NK-92 (cell line): ENCODE results near the gene DDX49.
"Not testable (repeated sequence)": the region's sequence is repeated elsewhere in the genome, so short reads cannot be mapped to it uniquely, and the experiment has no call there.

Source experiments
- DNase-seq: peaks from one replicate; lab custom pipeline; 2025; ENCODE audit not compliant: unreplicated experiment; lab: John Stamatoyannopoulos, UW

The DDX49 gene

GRCh38 chr19:18908917-18909619 is 10.4 kb upstream of the DDX49 start:
- DNase-seq = no peak

- no peak for DNase-seq
Observed at GRCh38 chr19:18910010-18910409, 9.5 kb upstream of the DDX49 start.

GRCh38 chr19:18910801-18911436 is 8.6 kb upstream of the DDX49 start:
- DNase-seq = no peak

GRCh38 chr19:18912933-18913332 is 6.6 kb upstream of the DDX49 start:
- DNase-seq = no peak

GRCh38 chr19:18913466-18913865 is 6.0 kb upstream of the DDX49 start:
- no peak for DNase-seq

- DNase-seq = no peak
Observed at GRCh38 chr19:18915639-18916038, 3.9 kb upstream of the DDX49 start.

GRCh38 chr19:18917593-18917992 is 1.9 kb upstream of the DDX49 start:
- DNase-seq = not testable (repeated sequence)

- DNase-seq = no peak
Observed at GRCh38 chr19:18919900-18920214, 342 bp downstream of the DDX49 start.

- no peak for DNase-seq
Observed at GRCh38 chr19:18920400-18920799, 885 bp downstream of the DDX49 start.

- DNase-seq = no peak
Observed at GRCh38 chr19:18921593-18921992, 2.1 kb downstream of the DDX49 start.

- DNase-seq = no peak
Observed at GRCh38 chr19:18922228-18922985, 2.9 kb downstream of the DDX49 start.

- DNase-seq = no peak
Observed at GRCh38 chr19:18924684-18925213, 5.2 kb downstream of the DDX49 start.

- no peak for DNase-seq
Observed at GRCh38 chr19:18928018-18928805, 8.7 kb downstream of the DDX49 start.

GRCh38 chr19:18929311-18929710 is 9.8 kb downstream of the DDX49 start:
- no peak for DNase-seq

GRCh38 chr19:18931316-18932162 is 12.0 kb downstream of the DDX49 start:
- DNase-seq = no peak

GRCh38 chr19:18932216-18932841 is 12.8 kb downstream of the DDX49 start:
- no peak for DNase-seq

- no peak for DNase-seq
Observed at GRCh38 chr19:18933297-18933696, 13.8 kb downstream of the DDX49 start.

GRCh38 chr19:18939163-18939562 is 19.6 kb downstream of the DDX49 start:
- DNase-seq = no peak

- no peak for DNase-seq
Observed at GRCh38 chr19:18939922-18940768, 20.6 kb downstream of the DDX49 start.
